ENCODE data around the gene CACNA1A. TPM values are rescaled to one million over a fixed set of nuclear protein-coding genes. Genes with fewer than 3 reads are reported as not detected.

CACNA1A gene
- total RNA-seq, 1 experiment from 2014 or later: not detected

DNA sequence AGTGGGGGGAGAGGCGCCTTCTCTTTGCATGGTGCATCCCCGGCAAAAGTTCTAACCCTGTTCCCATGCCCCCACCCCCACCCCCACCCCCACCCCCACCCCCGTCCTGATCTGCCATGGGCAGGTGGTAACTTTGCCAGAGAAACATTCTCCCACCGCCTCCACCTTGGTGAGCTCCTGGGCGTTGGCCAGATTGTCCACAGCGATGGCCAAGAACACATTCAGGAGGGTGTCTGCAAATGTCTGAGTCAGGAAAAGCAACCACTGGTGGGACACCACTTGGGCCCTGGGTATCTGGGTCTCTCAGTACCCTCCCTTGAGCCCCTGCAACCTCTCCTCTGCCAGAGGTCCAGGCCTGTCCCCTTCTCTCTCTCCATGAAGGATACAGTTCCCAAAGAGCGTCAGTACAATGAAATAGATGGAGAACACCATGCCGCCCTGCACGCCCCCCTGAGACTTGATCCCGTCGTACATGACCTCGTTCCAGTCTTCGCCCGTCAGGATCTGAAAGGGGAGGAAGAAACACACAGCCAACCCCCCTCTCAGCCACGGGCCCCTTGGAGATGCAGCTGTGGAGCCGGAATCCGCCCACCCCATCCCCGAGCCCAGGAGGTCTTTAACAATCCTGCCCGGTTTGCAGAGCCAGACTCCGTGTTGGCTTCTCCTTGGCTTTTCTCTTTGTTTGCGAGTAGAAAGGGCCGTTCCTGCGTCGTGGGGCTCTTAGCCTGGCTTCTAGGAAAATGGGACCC is 202.7 kb downstream of the CACNA1A start:
- H3K4me1 Mint-ChIP-seq (ENCODE audit: insufficient read depth, unreplicated experiment): no peaks in the 10 kb centered on the region
- no peak overlapping the region for H3K4me3 Mint-ChIP-seq (ENCODE audit: unreplicated experiment)
- H3K27ac Mint-ChIP-seq (ENCODE audit: low read depth, unreplicated experiment): no peak overlapping the region
- CTCF ChIA-PET: no interaction called here
- BruUV-seq (replicated peaks): no TSS peak
- POLR2A ChIA-PET: no interaction called here
- intact Hi-C loops (cut with micrococcal nuclease): no loop called here
- DNase-seq (ENCODE audit: unreplicated experiment): no peak
- peaks cover 59% of the 10 kb centered on the region for H3K27me3 Mint-ChIP-seq (ENCODE audit: insufficient read depth, unreplicated experiment)
- H3K9me3 Mint-ChIP-seq (ENCODE audit: unreplicated experiment): no peaks in the 10 kb centered on the region
- TF ChIP-seq, protein P1, sequence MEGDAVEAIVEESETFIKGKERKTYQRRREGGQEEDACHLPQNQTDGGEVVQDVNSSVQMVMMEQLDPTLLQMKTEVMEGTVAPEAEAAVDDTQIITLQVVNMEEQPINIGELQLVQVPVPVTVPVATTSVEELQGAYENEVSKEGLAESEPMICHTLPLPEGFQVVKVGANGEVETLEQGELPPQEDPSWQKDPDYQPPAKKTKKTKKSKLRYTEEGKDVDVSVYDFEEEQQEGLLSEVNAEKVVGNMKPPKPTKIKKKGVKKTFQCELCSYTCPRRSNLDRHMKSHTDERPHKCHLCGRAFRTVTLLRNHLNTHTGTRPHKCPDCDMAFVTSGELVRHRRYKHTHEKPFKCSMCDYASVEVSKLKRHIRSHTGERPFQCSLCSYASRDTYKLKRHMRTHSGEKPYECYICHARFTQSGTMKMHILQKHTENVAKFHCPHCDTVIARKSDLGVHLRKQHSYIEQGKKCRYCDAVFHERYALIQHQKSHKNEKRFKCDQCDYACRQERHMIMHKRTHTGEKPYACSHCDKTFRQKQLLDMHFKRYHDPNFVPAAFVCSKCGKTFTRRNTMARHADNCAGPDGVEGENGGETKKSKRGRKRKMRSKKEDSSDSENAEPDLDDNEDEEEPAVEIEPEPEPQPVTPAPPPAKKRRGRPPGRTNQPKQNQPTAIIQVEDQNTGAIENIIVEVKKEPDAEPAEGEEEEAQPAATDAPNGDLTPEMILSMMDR (IDR thresholded peaks at IDR 0.05; ENCODE audit: unreplicated experiment): no peak
- no peaks in the 10 kb centered on the region for H3K36me3 Mint-ChIP-seq (ENCODE audit: insufficient read depth, unreplicated experiment)

DNA sequence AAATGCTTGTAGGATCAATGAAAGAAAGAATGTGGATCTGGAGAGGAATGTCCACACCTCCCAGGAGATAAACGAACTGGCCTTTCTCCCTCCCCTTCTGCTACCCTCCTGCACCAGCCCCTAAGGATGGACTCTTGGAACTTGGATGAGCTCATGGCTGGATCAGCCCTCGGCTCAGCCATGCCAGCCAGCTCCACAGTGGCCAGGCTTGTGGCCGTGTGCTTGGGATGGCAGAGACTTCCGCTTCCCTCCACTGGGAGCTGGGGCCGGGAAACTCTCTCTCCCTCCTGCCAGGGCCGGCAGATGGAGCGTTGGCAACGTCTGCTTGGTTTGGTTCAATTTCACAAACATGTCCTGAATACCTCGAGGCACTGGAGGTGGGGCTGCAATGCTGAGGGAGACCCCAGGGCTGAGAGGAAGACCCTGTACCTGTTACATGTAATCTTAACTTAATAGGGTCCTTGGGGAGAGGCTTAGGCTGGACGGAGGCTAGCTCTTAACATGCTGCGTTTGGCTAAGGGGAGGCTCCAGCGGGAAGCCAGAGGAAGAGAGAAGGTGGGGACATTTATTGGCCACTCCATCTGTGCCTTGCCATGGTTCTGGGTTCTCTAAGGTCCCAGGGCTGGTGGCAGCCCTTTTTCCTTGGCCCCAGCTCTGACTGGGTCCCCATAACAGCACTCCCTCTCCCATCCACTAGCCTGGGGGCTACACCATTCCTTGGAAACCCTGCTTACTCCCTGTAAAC is 203.6 kb downstream of the CACNA1A start:
- DNase-seq (ENCODE audit: unreplicated experiment): no peak
- ChIA-PET POLR2A (no interaction called here), CTCF (interaction anchor here (0.5 to 0.8 kb wide), 3 partner anchors 117 to 270 kb away, joined by 3 to 5 read pairs (median 3); no protein-coding TSS in a partner anchor)
- H3K27ac Mint-ChIP-seq (ENCODE audit: low read depth, unreplicated experiment): no peak overlapping the region
- intact Hi-C loops (cut with micrococcal nuclease): no loop called here
- no peak overlapping the region for H3K4me3 Mint-ChIP-seq (ENCODE audit: unreplicated experiment)
- TF ChIP-seq, protein P1 (IDR thresholded peaks at IDR 0.05; ENCODE audit: unreplicated experiment): no peak
- H3K36me3 Mint-ChIP-seq (ENCODE audit: insufficient read depth, unreplicated experiment): no peaks in the 10 kb centered on the region
- no peaks in the 10 kb centered on the region for H3K9me3 Mint-ChIP-seq (ENCODE audit: unreplicated experiment)
- BruUV-seq (replicated peaks): no TSS peak
- no peaks in the 10 kb centered on the region for H3K4me1 Mint-ChIP-seq (ENCODE audit: insufficient read depth, unreplicated experiment)
- H3K27me3 Mint-ChIP-seq (ENCODE audit: insufficient read depth, unreplicated experiment): peaks cover 59% of the 10 kb centered on the region

DNA sequence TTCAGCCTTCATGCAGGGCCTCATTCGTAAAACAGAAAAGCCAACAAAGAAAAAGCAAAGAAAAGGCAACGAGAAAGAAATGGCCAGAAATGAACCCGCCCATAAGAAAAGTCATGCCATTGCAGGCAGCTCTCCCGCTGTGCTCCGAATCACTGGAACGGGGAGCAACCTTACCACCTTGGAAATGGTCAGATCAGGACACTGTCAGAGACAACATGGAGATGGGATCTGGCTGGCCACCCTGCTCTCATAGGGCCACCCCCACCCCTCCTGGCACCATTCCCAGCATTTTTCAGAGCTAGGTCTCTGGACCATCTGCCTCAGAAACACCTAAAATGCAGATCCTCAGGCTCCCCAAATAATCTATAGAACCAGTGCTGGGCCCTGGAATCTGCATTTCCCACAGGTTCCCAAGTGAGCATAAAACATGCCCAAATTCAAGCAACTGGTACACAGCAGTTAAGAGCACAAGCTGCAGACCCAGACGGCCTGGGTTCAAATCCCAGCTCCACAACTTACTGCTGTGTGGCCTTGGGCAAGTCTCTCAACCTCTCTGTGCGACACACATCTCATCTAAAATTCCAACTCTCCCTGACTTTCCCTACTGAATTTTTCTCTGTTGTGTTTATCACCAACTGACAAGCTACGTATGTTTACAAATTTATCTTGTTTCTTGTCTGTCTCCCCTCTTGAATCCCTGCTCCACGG is 204.5 kb downstream of the CACNA1A start:
- H3K27me3 Mint-ChIP-seq (ENCODE audit: insufficient read depth, unreplicated experiment): peaks cover 59% of the 10 kb centered on the region
- H3K27ac Mint-ChIP-seq (ENCODE audit: low read depth, unreplicated experiment): no peak overlapping the region
- intact Hi-C loops (cut with micrococcal nuclease): no loop called here
- BruUV-seq (replicated peaks): no TSS peak
- ChIA-PET POLR2A (no interaction called here), CTCF (interaction anchor here (0.5 to 0.8 kb wide), 4 partner anchors 14 to 271 kb away, joined by 3 to 5 read pairs (median 3); no protein-coding TSS in a partner anchor)
- H3K4me1 Mint-ChIP-seq (ENCODE audit: insufficient read depth, unreplicated experiment): no peaks in the 10 kb centered on the region
- DNase-seq (ENCODE audit: unreplicated experiment): no peak
- H3K36me3 Mint-ChIP-seq (ENCODE audit: insufficient read depth, unreplicated experiment): no peaks in the 10 kb centered on the region
- TF ChIP-seq, protein P1 (IDR thresholded peaks at IDR 0.05; ENCODE audit: unreplicated experiment): no peak
- H3K4me3 Mint-ChIP-seq (ENCODE audit: unreplicated experiment): no peak overlapping the region
- no peaks in the 10 kb centered on the region for H3K9me3 Mint-ChIP-seq (ENCODE audit: unreplicated experiment)

All from MCF 10A (cell line).